HepG2 (cell line): Measurements from ENCODE around the gene RNF10. TPM values are rescaled to one million over a fixed set of nuclear protein-coding genes. Genes with fewer than 3 reads are reported as not detected.

Experiments used
- HOXA9 ChIP-seq: sonication (generic); formaldehyde crosslinking; IDR thresholded peaks from 2 replicates; pipeline ENCODE4 v1.8.1; 2022; ENCODE audit warnings: missing genetic modification reagents, mild to moderate bottlenecking, moderate library complexity, borderline replicate concordance
- JUND ChIP-seq: sonication (generic); formaldehyde crosslinking; IDR thresholded peaks from 2 replicates; pipeline ENCODE4 v1.8.0; 2022; ENCODE audit warnings: mild to moderate bottlenecking, missing genetic modification reagents
- polyA plus RNA-seq, 8 experiments: library from polyadenylated mRNA; depleted of rRNA in 3 of 8; stranded (reverse) in 7 of 8; unstranded in 1 of 8; fragments of >200 nt; fragmentation: Illumina TruSeq in 4 of 8; extraction: Trizol in 4 of 8; gene quantifications; 2 replicates each; pipeline versions ENCODE4 v1.2.1 to v1.2.3, GENCODE V29; 2011 to 2016; ENCODE audit warnings: low read depth in 4 of 8, missing spikeins in 1 of 8, mixed read lengths in 1 of 8; ENCODE audit not compliant: insufficient read depth in 1 of 8
- total RNA-seq, 5 experiments: library from RNA; depleted of rRNA; stranded (reverse); fragments of >200 nt; fragmentation: Illumina TruSeq; extraction: Trizol; gene quantifications; 2 replicates each; pipeline ENCODE4 v1.2.3, GENCODE V29; 2016; ENCODE audit warnings: low read depth in 1 of 5
- TF ChIP-seq, protein P1 (sequence below): sonication (generic); formaldehyde crosslinking; IDR thresholded peaks from 2 replicates; pipeline ENCODE4 v1.5.1; 2020; ENCODE audit warnings: mild to moderate bottlenecking, missing genetic modification reagents, borderline replicate concordance
- TF ChIP-seq, protein P2 (sequence below): sonication (generic); formaldehyde crosslinking; IDR thresholded peaks from 2 replicates; pipeline ENCODE4 v1.5.0; 2020; ENCODE audit warnings: mild to moderate bottlenecking, missing genetic modification reagents
- TF ChIP-seq, protein P3 (sequence below): sonication (generic); formaldehyde crosslinking; conservative IDR thresholded peaks from 2 replicates; pipeline ENCODE4 v1.4.0; 2020; ENCODE audit warnings: missing genetic modification reagents
- TF ChIP-seq, protein P4 (sequence below): sonication (generic); formaldehyde crosslinking; IDR thresholded peaks from 2 replicates; pipeline ENCODE4 v1.8.0; 2022; ENCODE audit warnings: mild to moderate bottlenecking, missing genetic modification reagents, moderate library complexity
- TF ChIP-seq, protein P5 (sequence below): sonication (generic); formaldehyde crosslinking; IDR thresholded peaks from 2 replicates; pipeline ENCODE4 v1.4.0; 2020; ENCODE audit warnings: missing genetic modification reagents, borderline replicate concordance
- TF ChIP-seq, protein P6 (sequence below): sonication (generic); formaldehyde crosslinking; IDR thresholded peaks from 2 replicates; pipeline ENCODE4 v1.4.0; 2020; ENCODE audit warnings: missing genetic modification reagents, borderline replicate concordance

The RNF10 gene
- total and polyA plus RNA-seq, 2 of the 13 experiments (the other 11 are each of a cell fraction or from before 2014, with no cell fraction given), result 62.5 to 88.0 TPM

DNA sequence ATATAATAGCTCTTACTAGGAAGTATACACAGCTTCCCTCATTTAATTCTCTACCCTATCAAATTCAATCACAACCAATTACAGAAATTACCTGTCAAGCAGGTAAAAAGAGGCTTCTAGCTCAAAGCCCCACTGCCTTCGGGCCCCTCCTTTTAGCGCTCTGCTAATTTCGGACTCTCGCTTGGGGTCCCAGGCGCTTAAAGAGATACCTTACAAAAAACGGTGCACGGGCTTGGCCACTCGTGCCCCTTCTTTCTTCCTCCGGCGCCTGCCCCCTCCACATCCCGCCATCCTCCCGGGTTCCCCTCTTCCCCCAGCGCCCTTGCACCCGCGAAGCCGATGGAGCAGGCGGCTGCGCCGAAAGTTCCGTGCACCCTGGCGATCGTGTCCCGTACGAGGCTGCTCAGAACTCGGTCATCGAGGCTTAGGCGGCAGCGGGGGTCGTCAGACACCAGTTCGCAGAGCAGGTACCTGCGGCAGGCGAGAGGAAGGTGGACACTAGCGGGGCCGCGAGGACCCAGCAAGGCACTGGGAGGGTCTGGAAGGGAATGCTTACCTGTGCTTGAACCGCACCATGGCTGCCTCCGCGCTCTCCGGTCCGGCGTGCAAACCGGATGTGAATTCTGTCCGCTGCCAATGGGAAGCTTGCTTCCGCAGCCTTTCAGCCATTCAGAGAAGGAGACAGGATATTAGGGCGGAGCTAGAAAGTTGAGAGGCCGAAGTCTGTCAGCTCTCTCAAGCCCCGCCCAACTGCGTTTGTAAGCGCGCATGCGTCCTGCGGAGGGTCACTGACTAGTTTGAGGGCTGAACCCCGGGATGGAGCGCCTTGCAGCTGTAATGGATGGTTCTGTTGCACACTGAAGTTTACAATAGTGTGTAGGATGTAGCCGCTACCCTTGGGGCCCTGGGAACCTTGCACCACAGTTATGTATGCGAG lies 46.9 kb downstream of the RNF10 start, which contains the start of gene POP5 (continued):
- TF ChIP-seq, protein P1, sequence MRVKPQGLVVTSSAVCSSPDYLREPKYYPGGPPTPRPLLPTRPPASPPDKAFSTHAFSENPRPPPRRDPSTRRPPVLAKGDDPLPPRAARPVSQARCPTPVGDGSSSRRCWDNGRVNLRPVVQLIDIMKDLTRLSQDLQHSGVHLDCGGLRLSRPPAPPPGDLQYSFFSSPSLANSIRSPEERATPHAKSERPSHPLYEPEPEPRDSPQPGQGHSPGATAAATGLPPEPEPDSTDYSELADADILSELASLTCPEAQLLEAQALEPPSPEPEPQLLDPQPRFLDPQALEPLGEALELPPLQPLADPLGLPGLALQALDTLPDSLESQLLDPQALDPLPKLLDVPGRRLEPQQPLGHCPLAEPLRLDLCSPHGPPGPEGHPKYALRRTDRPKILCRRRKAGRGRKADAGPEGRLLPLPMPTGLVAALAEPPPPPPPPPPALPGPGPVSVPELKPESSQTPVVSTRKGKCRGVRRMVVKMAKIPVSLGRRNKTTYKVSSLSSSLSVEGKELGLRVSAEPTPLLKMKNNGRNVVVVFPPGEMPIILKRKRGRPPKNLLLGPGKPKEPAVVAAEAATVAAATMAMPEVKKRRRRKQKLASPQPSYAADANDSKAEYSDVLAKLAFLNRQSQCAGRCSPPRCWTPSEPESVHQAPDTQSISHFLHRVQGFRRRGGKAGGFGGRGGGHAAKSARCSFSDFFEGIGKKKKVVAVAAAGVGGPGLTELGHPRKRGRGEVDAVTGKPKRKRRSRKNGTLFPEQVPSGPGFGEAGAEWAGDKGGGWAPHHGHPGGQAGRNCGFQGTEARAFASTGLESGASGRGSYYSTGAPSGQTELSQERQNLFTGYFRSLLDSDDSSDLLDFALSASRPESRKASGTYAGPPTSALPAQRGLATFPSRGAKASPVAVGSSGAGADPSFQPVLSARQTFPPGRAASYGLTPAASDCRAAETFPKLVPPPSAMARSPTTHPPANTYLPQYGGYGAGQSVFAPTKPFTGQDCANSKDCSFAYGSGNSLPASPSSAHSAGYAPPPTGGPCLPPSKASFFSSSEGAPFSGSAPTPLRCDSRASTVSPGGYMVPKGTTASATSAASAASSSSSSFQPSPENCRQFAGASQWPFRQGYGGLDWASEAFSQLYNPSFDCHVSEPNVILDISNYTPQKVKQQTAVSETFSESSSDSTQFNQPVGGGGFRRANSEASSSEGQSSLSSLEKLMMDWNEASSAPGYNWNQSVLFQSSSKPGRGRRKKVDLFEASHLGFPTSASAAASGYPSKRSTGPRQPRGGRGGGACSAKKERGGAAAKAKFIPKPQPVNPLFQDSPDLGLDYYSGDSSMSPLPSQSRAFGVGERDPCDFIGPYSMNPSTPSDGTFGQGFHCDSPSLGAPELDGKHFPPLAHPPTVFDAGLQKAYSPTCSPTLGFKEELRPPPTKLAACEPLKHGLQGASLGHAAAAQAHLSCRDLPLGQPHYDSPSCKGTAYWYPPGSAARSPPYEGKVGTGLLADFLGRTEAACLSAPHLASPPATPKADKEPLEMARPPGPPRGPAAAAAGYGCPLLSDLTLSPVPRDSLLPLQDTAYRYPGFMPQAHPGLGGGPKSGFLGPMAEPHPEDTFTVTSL (CRISPR knock-in tag), result no peak
- TF ChIP-seq, protein P2, sequence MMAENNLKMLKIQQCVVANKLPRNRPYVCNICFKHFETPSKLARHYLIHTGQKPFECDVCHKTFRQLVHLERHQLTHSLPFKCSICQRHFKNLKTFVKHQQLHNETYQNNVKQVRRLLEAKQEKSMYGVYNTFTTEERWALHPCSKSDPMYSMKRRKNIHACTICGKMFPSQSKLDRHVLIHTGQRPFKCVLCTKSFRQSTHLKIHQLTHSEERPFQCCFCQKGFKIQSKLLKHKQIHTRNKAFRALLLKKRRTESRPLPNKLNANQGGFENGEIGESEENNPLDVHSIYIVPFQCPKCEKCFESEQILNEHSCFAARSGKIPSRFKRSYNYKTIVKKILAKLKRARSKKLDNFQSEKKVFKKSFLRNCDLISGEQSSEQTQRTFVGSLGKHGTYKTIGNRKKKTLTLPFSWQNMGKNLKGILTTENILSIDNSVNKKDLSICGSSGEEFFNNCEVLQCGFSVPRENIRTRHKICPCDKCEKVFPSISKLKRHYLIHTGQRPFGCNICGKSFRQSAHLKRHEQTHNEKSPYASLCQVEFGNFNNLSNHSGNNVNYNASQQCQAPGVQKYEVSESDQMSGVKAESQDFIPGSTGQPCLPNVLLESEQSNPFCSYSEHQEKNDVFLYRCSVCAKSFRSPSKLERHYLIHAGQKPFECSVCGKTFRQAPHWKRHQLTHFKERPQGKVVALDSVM, result peak; percentile 23; the same call in 1 of the 2 replicates
- TF ChIP-seq, protein P3, sequence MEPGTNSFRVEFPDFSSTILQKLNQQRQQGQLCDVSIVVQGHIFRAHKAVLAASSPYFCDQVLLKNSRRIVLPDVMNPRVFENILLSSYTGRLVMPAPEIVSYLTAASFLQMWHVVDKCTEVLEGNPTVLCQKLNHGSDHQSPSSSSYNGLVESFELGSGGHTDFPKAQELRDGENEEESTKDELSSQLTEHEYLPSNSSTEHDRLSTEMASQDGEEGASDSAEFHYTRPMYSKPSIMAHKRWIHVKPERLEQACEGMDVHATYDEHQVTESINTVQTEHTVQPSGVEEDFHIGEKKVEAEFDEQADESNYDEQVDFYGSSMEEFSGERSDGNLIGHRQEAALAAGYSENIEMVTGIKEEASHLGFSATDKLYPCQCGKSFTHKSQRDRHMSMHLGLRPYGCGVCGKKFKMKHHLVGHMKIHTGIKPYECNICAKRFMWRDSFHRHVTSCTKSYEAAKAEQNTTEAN (CRISPR knock-in tag), result no peak
- TF ChIP-seq, protein P4, sequence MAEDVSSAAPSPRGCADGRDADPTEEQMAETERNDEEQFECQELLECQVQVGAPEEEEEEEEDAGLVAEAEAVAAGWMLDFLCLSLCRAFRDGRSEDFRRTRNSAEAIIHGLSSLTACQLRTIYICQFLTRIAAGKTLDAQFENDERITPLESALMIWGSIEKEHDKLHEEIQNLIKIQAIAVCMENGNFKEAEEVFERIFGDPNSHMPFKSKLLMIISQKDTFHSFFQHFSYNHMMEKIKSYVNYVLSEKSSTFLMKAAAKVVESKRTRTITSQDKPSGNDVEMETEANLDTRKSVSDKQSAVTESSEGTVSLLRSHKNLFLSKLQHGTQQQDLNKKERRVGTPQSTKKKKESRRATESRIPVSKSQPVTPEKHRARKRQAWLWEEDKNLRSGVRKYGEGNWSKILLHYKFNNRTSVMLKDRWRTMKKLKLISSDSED (CRISPR knock-in tag), result no peak
- TF ChIP-seq, protein P5, sequence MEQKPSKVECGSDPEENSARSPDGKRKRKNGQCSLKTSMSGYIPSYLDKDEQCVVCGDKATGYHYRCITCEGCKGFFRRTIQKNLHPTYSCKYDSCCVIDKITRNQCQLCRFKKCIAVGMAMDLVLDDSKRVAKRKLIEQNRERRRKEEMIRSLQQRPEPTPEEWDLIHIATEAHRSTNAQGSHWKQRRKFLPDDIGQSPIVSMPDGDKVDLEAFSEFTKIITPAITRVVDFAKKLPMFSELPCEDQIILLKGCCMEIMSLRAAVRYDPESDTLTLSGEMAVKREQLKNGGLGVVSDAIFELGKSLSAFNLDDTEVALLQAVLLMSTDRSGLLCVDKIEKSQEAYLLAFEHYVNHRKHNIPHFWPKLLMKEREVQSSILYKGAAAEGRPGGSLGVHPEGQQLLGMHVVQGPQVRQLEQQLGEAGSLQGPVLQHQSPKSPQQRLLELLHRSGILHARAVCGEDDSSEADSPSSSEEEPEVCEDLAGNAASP, result no peak
- TF ChIP-seq JUND (CRISPR knock-in tag) (no peak), HOXA9 (CRISPR knock-in tag) (no peak; the same call in 1 of the 2 replicates)
- TF ChIP-seq, protein P6, sequence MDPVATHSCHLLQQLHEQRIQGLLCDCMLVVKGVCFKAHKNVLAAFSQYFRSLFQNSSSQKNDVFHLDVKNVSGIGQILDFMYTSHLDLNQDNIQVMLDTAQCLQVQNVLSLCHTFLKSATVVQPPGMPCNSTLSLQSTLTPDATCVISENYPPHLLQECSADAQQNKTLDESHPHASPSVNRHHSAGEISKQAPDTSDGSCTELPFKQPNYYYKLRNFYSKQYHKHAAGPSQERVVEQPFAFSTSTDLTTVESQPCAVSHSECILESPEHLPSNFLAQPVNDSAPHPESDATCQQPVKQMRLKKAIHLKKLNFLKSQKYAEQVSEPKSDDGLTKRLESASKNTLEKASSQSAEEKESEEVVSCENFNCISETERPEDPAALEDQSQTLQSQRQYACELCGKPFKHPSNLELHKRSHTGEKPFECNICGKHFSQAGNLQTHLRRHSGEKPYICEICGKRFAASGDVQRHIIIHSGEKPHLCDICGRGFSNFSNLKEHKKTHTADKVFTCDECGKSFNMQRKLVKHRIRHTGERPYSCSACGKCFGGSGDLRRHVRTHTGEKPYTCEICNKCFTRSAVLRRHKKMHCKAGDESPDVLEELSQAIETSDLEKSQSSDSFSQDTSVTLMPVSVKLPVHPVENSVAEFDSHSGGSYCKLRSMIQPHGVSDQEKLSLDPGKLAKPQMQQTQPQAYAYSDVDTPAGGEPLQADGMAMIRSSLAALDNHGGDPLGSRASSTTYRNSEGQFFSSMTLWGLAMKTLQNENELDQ (CRISPR knock-in tag), result 0 out of 2 replicates have a peak, but pooled peaks have one; percentile 40
